Fibroblast of villous mesenchyme (primary cell): ENCODE results near the gene PCID2. TPM values are rescaled to one million over a fixed set of nuclear protein-coding genes. Genes with fewer than 3 reads are reported as not detected.

ENCODE experiments used
- DNase-seq: peaks from one replicate; pipeline ENCODE4 v3.0.0-alpha.2; 2010; ENCODE audit warnings: low read depth
- H3K4me3 ChIP-seq: 2 replicates; pipeline ENCODE4 v1.5.1; 2011; ENCODE audit warnings: low read depth, mild to moderate bottlenecking, low read length
- total RNA-seq: library from RNA; depleted of rRNA; stranded (reverse); fragments of >200 nt; gene quantifications from 2 replicates; pipeline ENCODE4 v1.2.3, GENCODE V29; 2012
- TF ChIP-seq, protein P1 (sequence below): IDR thresholded peaks from 2 replicates; pipeline ENCODE4 v1.5.1; 2012; ENCODE audit warnings: low read depth, mild to moderate bottlenecking, low read length; ENCODE audit not compliant: insufficient read depth

PCID2 gene
- total RNA-seq, 1 donor: 83.8 TPM

DNA sequence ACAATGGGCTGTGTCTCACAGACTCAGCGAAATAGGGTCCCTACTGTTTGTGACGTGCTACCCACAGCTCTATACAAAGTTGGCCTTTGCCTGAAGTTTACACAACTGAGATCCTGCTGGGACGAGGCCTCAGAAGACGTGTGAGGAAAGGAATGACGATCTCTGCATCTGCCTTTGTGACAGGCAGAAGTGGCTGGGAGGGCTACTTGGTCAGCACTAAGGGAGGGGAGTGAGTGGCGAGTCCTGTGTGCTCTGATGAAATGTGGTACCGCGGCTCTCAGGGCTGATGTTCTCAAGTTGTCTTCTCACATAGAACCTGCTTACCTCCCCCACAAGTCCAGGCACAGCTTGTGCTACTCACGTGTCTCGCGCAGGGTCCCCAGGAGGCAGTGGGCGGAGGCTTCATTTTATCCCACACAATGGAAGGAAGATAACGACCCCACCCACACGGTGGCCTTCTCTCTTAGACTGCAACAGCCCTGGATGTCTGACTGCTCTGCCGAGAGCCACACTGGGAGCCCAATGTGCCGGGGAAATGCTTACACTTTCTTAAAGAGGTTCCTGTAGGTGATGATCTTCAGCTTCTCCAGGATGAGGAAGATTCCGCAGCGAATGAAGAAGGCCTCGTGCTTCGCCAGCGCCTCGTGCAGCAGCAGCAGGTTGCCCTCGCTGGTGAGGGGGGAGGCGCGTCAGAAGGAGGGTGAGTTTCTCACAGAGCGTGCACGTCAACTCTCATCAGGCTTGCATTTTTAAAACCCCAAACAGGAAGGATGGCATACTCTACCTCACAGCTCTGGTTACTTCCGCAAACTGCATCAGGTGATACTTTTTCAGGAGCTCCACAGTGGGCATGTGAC is 28.9 kb downstream of the PCID2 start:
- TF ChIP-seq, protein P1, sequence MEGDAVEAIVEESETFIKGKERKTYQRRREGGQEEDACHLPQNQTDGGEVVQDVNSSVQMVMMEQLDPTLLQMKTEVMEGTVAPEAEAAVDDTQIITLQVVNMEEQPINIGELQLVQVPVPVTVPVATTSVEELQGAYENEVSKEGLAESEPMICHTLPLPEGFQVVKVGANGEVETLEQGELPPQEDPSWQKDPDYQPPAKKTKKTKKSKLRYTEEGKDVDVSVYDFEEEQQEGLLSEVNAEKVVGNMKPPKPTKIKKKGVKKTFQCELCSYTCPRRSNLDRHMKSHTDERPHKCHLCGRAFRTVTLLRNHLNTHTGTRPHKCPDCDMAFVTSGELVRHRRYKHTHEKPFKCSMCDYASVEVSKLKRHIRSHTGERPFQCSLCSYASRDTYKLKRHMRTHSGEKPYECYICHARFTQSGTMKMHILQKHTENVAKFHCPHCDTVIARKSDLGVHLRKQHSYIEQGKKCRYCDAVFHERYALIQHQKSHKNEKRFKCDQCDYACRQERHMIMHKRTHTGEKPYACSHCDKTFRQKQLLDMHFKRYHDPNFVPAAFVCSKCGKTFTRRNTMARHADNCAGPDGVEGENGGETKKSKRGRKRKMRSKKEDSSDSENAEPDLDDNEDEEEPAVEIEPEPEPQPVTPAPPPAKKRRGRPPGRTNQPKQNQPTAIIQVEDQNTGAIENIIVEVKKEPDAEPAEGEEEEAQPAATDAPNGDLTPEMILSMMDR: no peak
- no peak for DNase-seq
- no peak overlapping the region for H3K4me3 ChIP-seq

DNA sequence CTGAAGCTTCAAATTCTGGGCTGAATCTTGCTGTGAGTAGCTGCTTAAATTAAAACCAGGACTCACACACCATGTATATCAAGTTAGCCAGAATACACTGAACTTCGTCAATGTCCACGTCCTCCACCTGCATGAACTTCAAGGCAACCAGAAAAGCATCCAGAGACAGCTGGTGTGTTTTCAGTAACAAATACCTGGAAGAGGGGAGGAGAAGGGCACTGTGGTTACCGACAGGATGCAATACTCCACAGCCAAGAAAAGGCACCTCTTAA is 29.6 kb downstream of the PCID2 start:
- TF ChIP-seq, protein P1: no peak
- no peak for DNase-seq
- no peak overlapping the region for H3K4me3 ChIP-seq

DNA sequence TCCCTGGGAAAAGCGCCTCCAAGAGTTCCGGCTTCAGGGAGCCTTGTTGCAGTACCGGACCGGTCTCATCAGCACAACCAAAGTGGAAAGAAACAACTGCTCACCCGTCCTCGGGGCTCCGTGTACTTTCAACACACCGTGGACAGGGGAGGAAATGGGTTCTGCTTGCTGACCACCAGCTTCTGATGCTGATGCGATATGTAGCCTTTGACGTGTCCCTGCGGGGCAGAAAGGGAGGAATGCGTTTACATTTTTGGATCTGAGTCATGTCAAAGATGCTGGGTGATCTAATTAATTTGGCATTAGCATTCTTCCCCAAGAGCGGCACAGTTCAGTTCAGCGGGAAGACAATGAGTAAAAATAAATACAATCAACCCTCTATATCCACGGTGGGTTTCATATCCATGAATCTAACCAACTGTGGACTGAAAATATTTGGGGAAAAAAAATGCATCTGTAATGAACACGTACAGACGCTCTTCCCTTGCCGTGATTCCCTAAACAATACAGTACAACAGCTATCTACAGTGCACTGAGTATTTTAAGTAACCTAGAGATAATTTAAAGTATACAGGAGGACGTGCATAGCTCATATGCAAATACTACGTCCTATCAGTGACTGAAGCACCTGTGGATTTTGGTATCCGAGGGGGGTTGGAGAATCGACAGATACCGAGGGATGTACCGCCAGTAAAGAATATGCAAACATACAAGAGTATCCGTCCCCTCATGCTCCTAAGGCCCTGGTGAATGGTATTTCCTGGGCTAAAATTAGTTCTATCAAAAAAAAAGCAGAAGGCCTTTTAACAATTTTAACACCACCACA is 30.2 kb downstream of the PCID2 start:
- H3K4me3 ChIP-seq: peak overlapping the region; percentile 10
- peak; percentile 93 for DNase-seq
- TF ChIP-seq, protein P1: no peak

DNA sequence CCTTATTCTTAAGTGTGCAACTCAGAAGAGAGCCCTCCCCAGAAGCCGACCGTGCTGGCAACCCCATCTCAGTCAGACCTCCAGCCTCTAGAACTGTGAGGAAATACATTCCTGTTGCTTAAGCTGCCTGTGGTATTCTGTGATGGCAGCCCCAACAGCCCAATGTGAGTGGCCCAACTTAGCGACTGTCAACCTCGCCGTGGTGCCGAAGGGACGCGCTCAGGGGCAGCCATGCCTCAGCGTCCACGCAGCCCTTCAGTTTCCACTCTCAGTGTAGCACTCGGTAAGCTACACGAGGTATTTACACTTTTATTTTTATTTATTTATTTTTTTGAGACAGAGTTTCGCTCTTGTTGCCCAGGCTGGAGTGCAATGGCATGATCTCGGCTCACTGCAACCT is 31.6 kb downstream of the PCID2 start:
- DNase-seq: no peak
- TF ChIP-seq, protein P1: no peak
- H3K4me3 ChIP-seq: no peak overlapping the region

DNA sequence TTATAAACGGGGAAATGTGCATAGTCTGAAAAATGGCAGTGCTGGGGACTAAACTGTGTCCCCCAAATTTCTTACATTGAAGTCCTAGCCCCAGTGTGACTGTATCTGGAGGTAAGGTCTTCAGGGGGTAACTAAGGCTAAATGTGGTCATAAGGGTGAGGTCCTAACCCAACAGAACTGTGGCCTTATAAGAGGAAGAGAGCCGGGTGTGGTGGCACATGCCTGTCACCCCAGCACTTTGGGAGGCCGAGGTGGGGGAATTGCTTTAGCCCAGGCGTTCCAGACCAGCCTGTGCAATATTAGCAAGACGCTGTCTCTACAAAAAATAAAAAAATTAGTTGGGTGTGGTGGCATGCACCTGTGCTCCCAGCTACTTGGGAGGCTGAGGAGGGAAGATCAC is 32.2 kb downstream of the PCID2 start:
- TF ChIP-seq, protein P1: no peak
- DNase-seq: no peak
- H3K4me3 ChIP-seq: no peak overlapping the region

DNA sequence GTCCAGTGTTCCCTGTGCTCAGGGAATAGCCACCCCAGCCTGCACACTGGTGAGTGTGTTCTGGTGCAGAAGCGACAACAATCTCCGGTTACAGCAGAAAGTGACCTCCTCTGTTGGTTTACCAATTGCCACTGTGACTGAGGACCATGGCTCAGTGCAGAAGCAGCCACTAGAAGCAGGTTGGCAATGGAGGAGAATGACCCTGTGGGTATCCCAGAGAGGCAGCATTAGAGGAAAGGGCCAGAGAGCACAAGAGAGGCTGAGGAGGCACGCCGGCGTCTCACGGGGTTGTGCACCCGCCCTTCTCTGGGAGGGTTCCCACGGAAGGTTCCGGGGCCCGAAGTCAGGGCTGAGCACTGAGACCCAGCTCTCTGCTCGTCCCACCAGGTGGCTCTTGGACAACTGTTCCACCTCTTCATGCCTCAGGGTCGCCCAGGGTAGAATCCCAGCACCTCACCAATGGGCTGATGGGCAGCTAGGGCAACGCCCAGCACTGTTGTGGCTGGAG is 36.0 kb downstream of the PCID2 start:
- no peak for DNase-seq
- H3K4me3 ChIP-seq: no peak overlapping the region
- TF ChIP-seq, protein P1: no peak
